HG03460 (cell line): ENCODE data around the gene MAP6D1.
"Not testable (repeated sequence)": the region's sequence is repeated elsewhere in the genome, so short reads cannot be mapped to it uniquely, and the experiment has no call there.

Experiments
- ATAC-seq: cut with Tn5 transposase; IDR thresholded peaks from one replicate; pipeline ENCODE4 v1.9.1; 2021; ENCODE audit not compliant: unreplicated experiment

The MAP6D1 gene

DNA sequence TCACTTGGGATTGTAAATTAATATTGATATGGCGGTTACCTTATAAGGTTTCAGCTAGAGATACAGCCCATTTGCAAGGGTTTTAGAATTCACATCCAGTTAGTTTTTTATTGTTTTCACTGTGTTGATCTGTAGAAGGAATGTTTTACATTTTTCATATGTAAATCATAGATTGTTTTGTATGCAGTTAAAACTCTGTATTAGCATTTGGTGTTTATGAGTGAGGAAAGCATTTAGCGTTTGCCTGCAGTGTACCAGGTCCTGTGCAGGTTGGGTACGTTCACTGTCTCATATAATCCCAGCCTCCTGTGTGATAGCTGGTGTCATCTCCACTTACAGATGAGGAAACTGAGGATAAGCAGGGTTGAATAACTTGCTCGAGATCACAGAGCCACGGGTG is 23.8 kb downstream of the MAP6D1 start:
- ATAC-seq: no peak

DNA sequence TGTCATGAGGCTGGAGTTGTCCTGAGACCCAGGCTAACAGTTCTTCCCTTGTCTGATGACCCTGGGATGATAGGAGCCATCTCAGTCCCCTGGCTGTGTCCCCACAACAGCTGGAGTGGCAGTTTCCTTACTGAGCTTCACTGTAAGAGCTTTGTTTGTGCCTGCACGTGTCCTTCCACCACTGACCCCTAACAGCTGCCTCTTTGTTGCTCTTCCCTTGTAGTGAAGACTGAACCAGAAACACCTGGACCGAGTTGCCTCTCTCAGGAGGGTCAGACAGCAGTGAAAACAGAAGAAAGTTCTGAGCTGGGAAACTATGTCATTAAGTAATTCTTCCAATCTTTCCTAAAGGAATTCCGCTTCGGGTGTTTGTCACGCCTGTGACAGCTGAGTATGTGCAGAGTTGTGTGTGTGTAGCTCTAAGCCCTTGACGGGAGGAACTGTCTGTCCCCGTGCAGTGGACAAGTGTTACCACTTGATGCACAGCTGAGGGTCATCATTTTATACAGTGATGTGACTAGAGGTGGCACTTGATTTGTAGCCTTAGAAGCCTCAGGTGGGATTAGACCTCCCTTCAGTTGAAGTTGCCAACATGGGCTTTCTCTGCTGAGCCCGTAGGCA is 25.0 kb downstream of the MAP6D1 start:
- ATAC-seq: no peak

DNA sequence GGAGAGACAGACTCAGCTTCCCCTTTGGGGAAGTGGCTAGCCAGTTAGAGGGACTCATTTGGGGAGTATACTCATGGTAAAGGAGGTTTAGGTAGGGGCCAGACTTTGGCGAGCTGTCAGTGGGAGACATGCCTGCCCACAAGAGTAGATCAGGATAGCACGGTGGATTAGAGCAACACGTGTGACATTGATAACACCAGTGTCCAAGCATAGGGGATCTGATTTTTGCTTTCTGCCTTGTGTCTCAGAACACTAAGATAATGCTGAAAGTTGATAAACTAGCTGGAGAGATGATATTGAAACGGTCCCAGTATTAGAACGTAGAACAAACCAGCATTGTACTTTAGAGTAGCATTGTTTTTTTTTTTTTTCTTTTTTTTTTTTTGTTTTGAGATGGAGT is 25.9 kb downstream of the MAP6D1 start:
- ATAC-seq: no peak

DNA sequence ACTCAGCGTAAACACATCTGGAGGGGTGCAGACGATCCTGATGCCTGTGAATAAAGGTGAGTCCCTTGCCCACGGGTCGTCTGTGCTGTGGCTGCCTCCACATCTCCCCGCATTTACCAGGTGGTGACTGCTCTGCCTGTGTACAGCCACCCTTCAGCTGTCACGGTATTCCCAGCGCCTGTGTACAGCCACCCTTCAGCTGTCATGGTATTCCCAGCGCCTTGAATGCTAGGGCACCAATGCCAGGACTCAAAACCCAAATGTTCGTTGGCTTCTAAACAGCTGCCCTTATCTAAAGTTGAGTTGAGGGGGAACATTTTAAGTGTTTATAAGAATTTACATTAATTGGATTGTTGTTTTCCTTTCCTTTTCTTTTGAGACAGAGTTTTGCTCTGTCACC is 27.4 kb downstream of the MAP6D1 start:
- ATAC-seq: no peak

DNA sequence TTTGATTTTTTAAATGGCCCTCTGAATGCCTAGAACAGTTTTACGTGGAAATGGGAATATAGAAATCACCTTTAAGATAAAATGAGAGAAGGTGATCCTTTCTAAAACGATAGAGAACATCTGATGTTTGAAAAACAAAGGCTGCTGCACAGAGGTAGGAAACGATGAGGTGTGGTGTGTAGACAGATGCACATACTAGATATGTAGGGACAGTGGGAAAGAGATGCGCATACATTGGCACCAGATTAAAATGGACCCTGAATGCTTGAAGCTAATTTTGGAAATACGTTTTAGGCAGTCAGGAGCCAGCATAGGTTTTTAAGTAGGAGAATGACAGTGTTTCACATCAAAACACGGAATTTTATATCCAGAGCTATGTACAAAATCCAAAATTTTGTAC is 29.0 kb downstream of the MAP6D1 start:
- ATAC-seq: no peak

DNA sequence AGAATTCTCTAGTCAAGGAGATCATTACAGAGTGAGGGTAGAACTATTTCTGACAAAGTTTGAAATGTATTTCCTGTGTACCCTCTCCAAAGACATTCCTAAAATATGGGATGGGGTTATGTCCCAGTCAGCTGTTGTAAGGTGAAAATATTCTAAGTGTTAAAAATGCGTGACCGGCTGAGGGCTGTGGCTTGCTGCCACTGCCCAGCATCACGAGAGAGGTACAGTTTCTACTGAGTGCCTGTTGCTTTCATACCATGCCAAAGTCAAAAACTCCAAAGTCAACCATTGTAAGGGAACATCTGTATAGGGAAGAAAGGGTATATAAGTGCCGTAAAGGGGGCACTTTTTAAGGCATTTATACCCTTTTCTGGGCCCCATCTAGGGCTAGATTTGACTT is 30.9 kb downstream of the MAP6D1 start:
- ATAC-seq: no peak

DNA sequence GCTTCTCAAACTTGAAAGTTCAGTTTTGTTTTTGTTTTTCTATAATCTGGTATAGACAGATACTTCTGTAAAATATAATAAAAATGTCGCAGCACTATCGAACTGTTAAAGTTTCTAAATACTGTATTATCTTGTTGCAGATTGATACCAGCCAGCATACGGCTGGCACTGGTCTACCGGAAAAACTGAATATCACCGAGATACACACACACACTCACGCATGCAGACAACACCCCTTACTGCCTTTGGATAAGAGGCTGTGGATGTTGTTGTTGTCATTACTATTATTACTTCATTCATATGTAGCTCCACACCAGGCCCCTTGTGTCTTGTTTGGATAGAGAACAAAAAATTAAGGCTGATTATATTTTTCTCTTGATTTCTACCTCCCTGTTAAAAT is 32.4 kb downstream of the MAP6D1 start:
- ATAC-seq: no peak

DNA sequence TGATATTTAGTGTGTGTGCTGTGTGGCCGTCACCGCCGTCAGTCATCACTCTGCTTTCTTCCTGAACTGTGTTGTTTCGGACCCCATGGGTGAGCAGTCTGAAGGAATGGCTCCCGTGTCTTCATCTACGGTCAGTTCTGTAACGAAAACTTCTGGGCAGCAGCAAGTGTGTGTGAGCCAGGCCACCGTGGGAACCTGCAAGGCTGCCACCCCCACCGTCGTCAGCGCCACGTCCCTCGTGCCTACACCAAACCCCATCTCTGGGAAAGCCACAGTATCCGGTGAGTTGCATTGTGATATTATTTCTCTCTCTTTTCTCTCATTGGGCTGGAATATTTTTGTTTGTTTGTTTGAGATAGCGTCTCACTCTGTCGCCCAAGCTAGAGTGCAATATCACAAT is 34.7 kb downstream of the MAP6D1 start:
- ATAC-seq: no peak

DNA sequence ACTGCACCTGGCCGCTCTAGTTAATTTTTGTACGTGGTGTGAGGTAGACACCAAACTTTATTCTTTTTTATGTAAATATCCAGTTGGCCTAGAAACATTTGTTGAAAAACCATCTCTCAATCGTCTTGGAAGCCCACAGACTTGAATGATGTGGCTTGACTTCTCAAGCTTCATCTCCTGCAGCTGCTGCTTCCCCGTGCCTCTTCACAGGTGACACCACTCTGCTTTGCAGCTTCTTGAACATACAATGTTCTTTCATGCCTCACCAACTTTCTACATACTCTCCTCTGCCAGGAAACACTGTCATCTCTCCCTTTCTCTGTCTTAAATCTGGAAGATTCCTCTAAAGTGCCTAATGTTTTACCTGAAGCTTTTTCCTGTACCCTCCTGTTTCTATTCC is 35.6 kb downstream of the MAP6D1 start:
- no peak for ATAC-seq

DNA sequence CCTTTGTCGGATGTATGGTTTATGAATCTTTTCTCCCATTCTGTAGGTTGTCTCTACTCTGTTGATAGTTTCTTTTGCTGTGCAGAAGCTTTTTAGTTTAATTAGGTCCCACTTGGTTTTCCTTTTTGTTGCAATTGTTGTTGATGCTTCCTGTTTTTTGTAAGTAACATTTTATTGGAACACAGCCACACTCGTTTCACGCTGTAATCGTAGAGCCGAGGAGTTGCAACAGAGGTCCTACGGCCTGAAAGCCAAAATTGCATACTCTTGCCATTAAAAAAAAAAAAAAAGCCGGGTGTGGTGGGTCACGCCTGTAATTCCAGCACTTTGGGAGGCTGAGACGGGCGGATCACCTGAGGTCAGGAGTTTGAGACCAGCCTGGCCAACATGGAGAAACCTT is 40.9 kb downstream of the MAP6D1 start:
- ATAC-seq: not testable (repeated sequence)

DNA sequence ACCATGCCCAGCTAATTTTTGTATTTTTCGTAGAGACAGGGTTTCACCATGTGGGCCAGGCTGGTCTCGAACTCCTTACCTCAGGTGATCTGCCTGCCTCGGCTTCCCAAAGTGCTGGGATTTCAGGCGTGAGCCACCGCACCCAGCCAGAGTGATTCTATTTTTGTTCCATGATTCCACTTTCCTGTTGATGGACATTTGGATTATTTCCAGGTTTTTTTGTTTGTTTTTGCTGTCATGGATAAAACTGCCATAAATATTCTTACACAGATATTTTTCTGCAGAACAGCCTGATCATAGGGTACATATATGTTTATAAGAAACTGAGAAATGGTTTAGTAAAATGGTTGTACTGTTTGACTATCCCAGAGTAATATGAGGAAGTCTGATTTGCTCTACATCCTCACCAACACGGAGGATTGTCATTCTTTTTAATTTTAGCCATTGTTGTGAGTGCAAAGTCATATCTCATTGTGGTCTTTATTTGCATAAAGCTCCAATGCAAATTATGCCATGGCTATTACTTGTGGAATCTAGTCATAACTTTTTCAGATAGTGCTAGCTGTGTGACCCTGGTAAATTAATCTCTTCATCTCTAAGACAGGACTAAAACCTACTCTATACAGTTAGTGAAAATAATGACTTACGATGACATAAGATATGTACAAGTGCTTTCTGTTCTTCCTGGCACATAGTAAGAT is 42.7 kb downstream of the MAP6D1 start:
- no peak for ATAC-seq

DNA sequence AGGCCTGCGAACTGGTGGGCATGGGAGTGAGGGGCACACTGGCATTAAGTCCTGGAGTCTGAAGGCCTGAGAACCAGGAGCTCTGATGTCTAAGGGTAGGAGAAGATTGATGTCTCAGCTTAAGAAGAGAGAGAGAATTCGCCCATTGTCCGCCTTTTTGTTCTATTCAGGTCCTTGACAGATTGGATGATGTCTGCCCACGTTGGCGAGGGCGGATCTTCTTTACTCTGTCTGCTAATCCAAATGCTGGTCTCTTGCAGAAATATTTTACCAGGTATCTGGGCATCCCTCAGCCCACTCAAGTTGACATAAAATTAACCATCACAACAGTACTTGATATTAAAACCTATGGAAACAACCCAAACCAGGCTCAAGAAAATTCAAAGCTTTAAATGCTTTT is 44.1 kb downstream of the MAP6D1 start:
- ATAC-seq: no peak

DNA sequence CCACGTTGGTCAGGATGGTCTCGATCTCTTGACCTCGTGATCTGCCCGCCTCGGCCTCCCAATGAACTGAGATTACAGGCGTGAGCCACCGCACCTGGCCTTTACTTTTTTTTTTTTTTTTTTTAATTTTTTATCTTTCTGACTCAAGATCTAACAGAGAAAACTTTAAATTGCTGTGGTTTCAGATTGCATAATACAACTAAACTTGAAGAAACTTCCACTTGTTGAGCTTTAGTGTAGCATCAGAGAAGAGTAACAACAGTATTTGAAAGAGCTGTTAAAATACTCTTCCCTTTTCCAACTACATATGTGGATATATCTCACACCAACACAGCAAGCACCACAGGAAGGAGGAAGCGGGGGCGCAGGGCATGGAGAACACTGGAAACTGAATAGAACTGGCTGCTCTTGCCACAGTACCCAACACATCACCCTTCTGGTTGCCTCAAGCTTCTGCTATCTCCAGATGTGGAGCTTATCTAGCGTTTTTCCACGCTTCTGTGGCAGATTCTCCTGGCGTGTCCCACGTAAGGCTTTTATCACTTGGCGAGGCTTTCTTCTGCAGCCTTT is 45.4 kb downstream of the MAP6D1 start:
- ATAC-seq: no peak

DNA sequence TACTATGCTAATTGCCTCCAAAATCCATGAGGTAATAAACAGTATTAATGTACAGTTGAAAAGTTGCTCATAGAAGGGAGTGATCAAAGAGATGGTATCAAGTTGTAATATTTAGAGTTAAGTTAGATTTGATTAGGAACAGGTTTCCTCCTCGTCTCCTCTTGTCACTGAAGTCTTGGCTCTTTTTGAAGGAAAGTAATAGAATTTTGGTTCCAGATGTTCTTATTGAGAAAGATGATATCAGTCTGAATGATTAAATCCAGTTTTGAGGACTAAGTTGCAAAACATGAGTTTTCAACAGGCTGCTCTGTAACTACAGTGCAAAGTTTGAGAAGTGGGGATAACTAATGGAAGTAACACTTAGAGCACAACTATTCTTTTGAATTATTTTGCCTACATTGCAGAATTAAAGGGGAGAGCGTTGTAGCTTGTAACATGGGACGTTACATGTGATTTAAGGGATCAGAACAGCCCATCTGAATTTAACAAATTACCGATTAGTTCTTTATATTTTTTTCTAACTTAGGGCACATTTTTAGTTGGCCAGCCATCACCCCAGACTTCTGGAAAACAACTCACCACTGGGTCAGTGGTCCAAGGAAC is 48.3 kb downstream of the MAP6D1 start:
- no peak for ATAC-seq

DNA sequence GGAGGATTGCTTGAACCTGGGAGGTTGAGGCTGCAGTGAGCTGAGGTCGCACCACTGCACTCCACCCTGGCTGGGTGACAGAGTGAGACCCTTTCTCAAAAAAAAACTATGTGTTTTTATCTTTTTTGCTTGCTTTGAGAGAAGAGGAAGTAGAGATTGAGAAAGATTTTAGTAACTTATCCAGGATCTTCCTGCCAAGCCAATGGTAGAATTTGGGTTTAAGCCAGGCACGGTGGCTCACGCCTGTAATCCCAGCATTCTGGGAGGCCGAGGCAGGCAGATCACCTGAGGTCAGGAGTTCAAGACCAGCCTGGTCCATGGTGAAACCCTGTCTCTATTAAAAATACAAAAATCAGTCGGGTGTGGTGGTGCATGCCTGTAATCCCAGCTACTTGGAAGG is 48.9 kb downstream of the MAP6D1 start:
- not testable (repeated sequence) for ATAC-seq

DNA sequence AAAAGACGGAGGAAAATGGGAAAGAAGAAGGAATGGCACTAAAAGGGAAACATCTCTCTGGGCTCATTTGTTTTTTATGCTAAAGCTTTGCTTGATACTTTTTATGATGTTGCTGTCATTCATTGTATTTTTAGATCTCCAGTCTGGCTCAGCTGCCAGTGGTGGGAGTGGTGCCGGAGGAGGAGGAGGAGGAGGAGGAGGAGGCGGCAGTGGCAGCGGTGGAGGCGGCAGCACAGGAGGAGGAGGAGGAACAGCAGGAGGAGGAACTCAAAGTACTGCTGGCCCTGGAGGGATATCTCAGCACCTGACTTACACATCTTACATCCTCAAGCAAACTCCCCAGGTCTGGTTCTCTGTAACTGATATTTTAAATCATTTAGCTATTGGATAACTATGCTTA is 49.6 kb downstream of the MAP6D1 start:
- ATAC-seq: no peak

DNA sequence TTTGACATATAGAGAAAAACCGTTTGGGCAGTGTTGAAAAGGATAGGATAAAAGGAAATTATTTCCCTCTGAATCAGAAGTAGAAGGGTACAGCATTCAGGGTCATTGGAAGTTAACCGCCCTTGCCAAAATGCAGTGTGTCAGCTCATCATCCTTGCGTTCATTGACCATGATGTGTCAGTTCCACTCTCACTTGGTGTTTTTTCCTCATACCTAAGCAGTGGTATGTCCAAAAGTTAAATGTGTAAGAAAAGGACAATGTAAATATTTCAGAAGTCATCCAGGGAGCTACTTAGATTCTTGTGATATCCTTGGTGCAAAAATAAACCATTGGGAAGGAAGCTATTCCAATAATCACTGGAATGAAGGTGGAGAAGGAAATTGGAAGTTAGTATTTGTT is 50.7 kb downstream of the MAP6D1 start:
- ATAC-seq: no peak

DNA sequence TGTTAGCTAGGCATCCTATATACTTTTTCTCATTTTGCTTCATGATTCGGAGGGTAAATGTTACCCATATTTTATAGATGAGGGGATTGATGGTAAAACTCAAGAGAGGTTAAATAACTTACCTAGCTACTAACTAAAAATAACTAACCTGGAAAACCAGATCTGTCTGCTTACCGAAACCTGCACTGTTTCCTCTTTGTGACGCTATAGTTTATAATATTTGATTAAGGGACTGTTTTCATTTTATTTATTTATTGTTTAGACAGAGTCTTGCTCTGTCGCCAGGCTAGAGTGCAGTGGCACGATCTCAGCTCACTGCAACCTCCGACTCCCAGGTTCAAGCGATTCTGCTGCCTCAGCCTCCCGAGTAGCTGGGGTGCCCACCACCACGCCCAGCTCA is 55.9 kb downstream of the MAP6D1 start:
- no peak for ATAC-seq

DNA sequence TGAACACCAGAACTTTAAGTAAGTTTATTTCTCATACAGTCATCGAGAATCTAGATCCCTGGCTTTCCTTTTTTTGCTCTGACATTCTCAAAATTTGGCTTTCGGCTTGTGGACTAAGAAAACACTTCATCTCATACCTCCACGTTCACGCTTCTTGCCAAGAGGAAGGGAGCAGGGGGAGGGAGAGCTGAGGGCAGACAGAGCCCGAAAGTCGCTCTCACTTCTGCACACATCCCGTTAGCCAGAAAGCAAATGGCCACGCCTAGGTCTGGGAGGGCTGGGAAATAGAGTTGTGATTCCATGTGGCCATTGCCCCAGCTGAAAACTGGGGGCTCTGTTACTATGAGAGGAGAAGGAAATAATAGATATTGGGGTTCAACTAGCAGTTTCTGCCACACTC is 57.3 kb downstream of the MAP6D1 start:
- ATAC-seq: no peak

DNA sequence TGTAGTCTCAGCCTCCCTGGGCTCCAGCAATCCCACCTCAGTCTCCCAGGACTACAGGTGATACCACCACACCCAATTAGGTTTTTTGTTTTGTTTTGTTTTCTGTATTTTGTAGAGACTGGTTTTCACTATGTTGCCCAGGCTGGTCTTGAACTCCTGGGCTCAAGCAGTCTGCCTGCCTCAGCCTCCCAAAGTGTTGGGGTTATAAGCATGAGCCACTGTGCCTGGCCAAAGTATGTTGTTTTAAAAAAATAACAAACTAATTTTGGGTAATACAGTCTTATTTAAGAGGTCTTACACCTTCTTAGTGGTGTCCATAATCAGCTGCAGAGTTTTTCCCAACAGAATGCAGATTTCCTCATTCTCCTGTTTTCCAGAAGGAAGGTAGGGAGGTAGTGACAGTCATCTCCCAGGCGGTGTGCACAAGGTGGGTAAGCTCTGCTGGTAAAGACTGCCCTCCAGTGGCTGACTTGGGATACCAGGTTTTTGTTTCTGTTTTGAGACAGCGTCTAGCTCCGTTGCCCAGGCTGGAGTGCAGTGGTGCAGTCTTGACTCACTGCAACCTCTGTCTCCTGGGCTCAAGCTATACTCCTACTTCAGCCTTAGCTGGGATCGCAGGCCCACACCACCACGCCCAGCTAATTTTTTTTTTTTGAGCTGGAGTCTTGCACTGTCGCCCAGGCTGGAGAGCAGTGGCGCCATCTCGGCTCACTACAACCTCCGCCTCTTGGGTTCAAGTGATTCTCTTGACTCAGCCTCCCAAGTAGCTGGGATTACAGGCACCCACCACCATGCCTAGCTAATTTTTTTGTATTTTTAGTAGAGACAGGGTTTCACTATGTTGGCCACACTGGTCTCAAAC is 58.4 kb downstream of the MAP6D1 start:
- ATAC-seq: peak; percentile 68

DNA sequence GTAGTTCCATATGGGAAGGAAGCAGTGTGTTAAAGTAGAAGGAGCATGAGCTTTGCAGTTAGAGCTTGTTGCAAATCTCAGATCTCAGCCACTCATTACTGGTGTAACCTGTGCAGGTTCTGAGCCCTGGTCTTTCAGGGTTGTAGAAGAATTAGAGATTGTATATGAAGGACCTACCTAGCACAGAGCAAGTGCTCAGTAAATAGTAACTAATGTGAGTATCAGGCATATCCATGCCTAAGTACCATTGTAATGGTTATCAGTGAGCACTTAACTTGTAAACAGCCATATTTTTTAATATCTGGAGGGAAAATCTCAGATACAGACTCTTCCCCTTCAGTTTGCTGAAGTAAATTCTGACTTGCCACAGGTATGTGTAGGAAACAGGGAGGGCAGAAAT is 59.3 kb downstream of the MAP6D1 start:
- no peak for ATAC-seq
